Endodermal cell (in vitro differentiated cells): ENCODE measurements around the gene ZNF100. TPM values are rescaled to one million over a fixed set of nuclear protein-coding genes. Genes with fewer than 3 reads are reported as not detected.

ENCODE experiments used
- DNase-seq: peaks from one replicate; pipeline ENCODE4 v3.0.0-alpha.2; 2017
- H3K27ac ChIP-seq: 2 replicates; pipeline ENCODE4 v1.5.1; 2013; ENCODE audit warnings: mild to moderate bottlenecking, low read depth, low read length, moderate library complexity
- H3K27me3 ChIP-seq: 2 replicates; pipeline ENCODE4 v1.6.1; 2013; ENCODE audit warnings: mild to moderate bottlenecking, low read length, moderate library complexity; ENCODE audit not compliant: insufficient read depth, control insufficient read depth, poor library complexity, severe bottlenecking
- H3K36me3 ChIP-seq: 2 replicates; pipeline ENCODE4 v1.7.0; 2013; ENCODE audit warnings: mild to moderate bottlenecking, low read length, moderate library complexity; ENCODE audit not compliant: control insufficient read depth, insufficient read depth
- H3K4me1 ChIP-seq: one replicate; pipeline ENCODE4 v1.7.0; 2013; ENCODE audit warnings: low read length; ENCODE audit not compliant: control insufficient read depth, insufficient read depth
- H3K4me3 ChIP-seq: 2 replicates; pipeline ENCODE4 v1.5.1; 2013; ENCODE audit warnings: mild to moderate bottlenecking, low read length, moderate library complexity
- H3K9ac ChIP-seq: 2 replicates; pipeline ENCODE4 v1.6.1; 2013; ENCODE audit warnings: mild to moderate bottlenecking, low read length, moderate library complexity; ENCODE audit not compliant: poor library complexity, severe bottlenecking; ENCODE audit errors: extremely low read depth
- H3K9me3 ChIP-seq: 2 replicates; pipeline ENCODE4 v1.6.1; 2013; ENCODE audit warnings: mild to moderate bottlenecking, low read length, moderate library complexity; ENCODE audit not compliant: control insufficient read depth
- H3K27ac Mint-ChIP-seq: 2 replicates; pipeline ENCODE4 v1.8.0; 2020; ENCODE audit warnings: mixed read lengths
- H3K27me3 Mint-ChIP-seq: 2 replicates; pipeline ENCODE4 v1.8.0; 2021; ENCODE audit warnings: mild to moderate bottlenecking, mixed read lengths; ENCODE audit not compliant: insufficient read depth
- H3K36me3 Mint-ChIP-seq: 2 replicates; pipeline ENCODE4 v1.8.0; 2020; ENCODE audit warnings: low read depth, mixed read lengths
- H3K4me1 Mint-ChIP-seq: 2 replicates; pipeline ENCODE4 v1.8.0; 2020; ENCODE audit warnings: mixed read lengths
- H3K4me3 Mint-ChIP-seq: 2 replicates; pipeline ENCODE4 v1.8.0; 2020; ENCODE audit warnings: mild to moderate bottlenecking, moderate library complexity, mixed read lengths
- H3K9me3 Mint-ChIP-seq: 2 replicates; pipeline ENCODE4 v1.8.0; 2020; ENCODE audit warnings: mild to moderate bottlenecking, mixed read lengths
- CTCF ChIP-seq: fragments of 200-600 bp; sonication (generic); conservative IDR thresholded peaks from 2 replicates; pipeline ENCODE4 v1.5.0; 2021; ENCODE audit warnings: antibody characterized with exemption, mild to moderate bottlenecking
- WGBS, 2 experiments: methylation state at CpG; one replicate each; pipeline versions ENCODE4 v1.1.5 to v1.1.7; 2013; ENCODE audit warnings: missing lambda C conversion rate in 2 of 2, mixed read lengths in 1 of 2; ENCODE audit not compliant: insufficient coverage in 1 of 2, insufficient read length in 1 of 2; 5-methylcytosine and 5-hydroxymethylcytosine counted together
- total RNA-seq, 2 donors: library from RNA; stranded (reverse); fragmentation: NEBNext Ultra II Directional in 1 of 2; extraction: Animal tissue kit (Norgen Biotek cat#: 25700) in 1 of 2; gene quantifications; 2 replicates in 1 of 2; 3 replicates in 1 of 2; pipeline ENCODE4 v1.2.1, GENCODE V29; 2021

The ZNF100 gene
- total RNA-seq, 2 donors from 2014 or later = 20.4 to 28.3 TPM

- Histone ChIP-seq H3K4me1 (no peaks in the 10 kb centered on the region), H3K27ac (no peak overlapping the region), H3K9ac (no peak overlapping the region), H3K36me3 (no peaks in the 10 kb centered on the region), H3K27me3 (no peaks in the 10 kb centered on the region), H3K9me3 (peaks cover 26% of the 10 kb centered on the region), H3K4me3 (no peak overlapping the region)
- Mint-ChIP-seq H3K36me3 (no peaks in the 10 kb centered on the region), H3K4me3 (no peak overlapping the region), H3K9me3 (peaks cover 50% of the 10 kb centered on the region), H3K27me3 (no peaks in the 10 kb centered on the region), H3K4me1 (no peaks in the 10 kb centered on the region), H3K27ac (no peak overlapping the region)
- no peak for TF ChIP-seq CTCF
- DNase-seq = no peak
- 42 to 62% methylated on average over 3 of the region's 3 CpGs for WGBS, 2 experiments
Measured at GRCh38 chr19:21680671-21681070, 86.7 kb downstream of the ZNF100 start.

- peaks cover 31% of the 10 kb centered on the region for H3K9me3 ChIP-seq
- no peak for TF ChIP-seq CTCF
- Mint-ChIP-seq H3K4me3 (no peak overlapping the region), H3K9me3 (peaks cover 50% of the 10 kb centered on the region), H3K36me3 (no peaks in the 10 kb centered on the region), H3K4me1 (no peaks in the 10 kb centered on the region), H3K27me3 (no peaks in the 10 kb centered on the region), H3K27ac (no peak overlapping the region)
- 67 to 74% methylated on average over 4 of the region's 5 CpGs for WGBS, 2 experiments
- DNase-seq = no peak
- H3K27me3 ChIP-seq = no peaks in the 10 kb centered on the region
- no peaks in the 10 kb centered on the region for H3K4me1 ChIP-seq
- H3K9ac ChIP-seq = no peak overlapping the region
- no peaks in the 10 kb centered on the region for H3K36me3 ChIP-seq
- H3K27ac ChIP-seq = no peak overlapping the region
- no peak overlapping the region for H3K4me3 ChIP-seq
Measured at GRCh38 chr19:21680026-21680425, 87.4 kb downstream of the ZNF100 start.

- no peak overlapping the region for H3K4me3 Mint-ChIP-seq
- H3K27ac Mint-ChIP-seq = no peak overlapping the region
- H3K36me3 Mint-ChIP-seq = no peaks in the 10 kb centered on the region
- no peaks in the 10 kb centered on the region for H3K27me3 Mint-ChIP-seq
- no peak overlapping the region for H3K9ac ChIP-seq
- WGBS, 2 experiments = 90 to 93% methylated on average over 28 to 38 of the region's 38 CpGs
- TF ChIP-seq CTCF = no peak
- H3K9me3 ChIP-seq = peaks cover 38% of the 10 kb centered on the region
- H3K4me1 ChIP-seq = no peaks in the 10 kb centered on the region
- H3K4me1 Mint-ChIP-seq = no peaks in the 10 kb centered on the region
- no peak for DNase-seq
- H3K27me3 ChIP-seq = no peaks in the 10 kb centered on the region
- H3K4me3 ChIP-seq = no peak overlapping the region
- H3K36me3 ChIP-seq = no peaks in the 10 kb centered on the region
- no peak overlapping the region for H3K27ac ChIP-seq
- peaks cover 47% of the 10 kb centered on the region for H3K9me3 Mint-ChIP-seq
Measured at GRCh38 chr19:21677696-21678418, 89.5 kb downstream of the ZNF100 start.
